Lung (tissue), 12 donors: Measurements from ENCODE around the gene COMMD3. TPM values are rescaled to one million over a fixed set of nuclear protein-coding genes. Genes with fewer than 3 reads are reported as not detected.

Experiments
- ATAC-seq: fragments of 200-7000 bp; cut with Tn5 transposase; one replicate; pipeline ENCODE4 v1.9.1; 2020; ENCODE audit warnings: moderate number of reproducible peaks; ENCODE audit not compliant: insufficient read depth, low FRiP score
- DNase-seq, 3 donors: peaks; one replicate each; pipeline ENCODE4 v3.0.0-alpha.2; 2013 to 2017
- H3K27ac ChIP-seq, 2 donors: one replicate each; pipeline ENCODE4 v1.5.1; 2013; ENCODE audit warnings: mild to moderate bottlenecking in 2 of 2, moderate library complexity in 2 of 2, control low read depth in 1 of 2, inconsistent platforms in 1 of 2, low read depth in 1 of 2, low read length in 1 of 2
- H3K27me3 ChIP-seq, 3 donors: one replicate each; pipeline ENCODE4 v1.5.1; 2013; ENCODE audit warnings: low read length in 2 of 3; ENCODE audit not compliant: control insufficient read depth in 3 of 3, insufficient read depth in 3 of 3
- H3K36me3 ChIP-seq, 4 donors: one replicate each; pipeline ENCODE4 v1.5.1; 2013; ENCODE audit warnings: low read length in 4 of 4, mild to moderate bottlenecking in 1 of 4, moderate library complexity in 1 of 4; ENCODE audit not compliant: control insufficient read depth in 4 of 4, insufficient read depth in 4 of 4
- H3K4me1 ChIP-seq, 5 donors: one replicate each; pipeline ENCODE4 v1.5.1; 2013; ENCODE audit warnings: low read length in 5 of 5, mild to moderate bottlenecking in 2 of 5, moderate library complexity in 1 of 5; ENCODE audit not compliant: control insufficient read depth in 5 of 5, insufficient read depth in 5 of 5
- H3K4me3 ChIP-seq: one replicate; pipeline ENCODE4 v1.5.1; 2013; ENCODE audit warnings: mild to moderate bottlenecking, control low read depth, moderate library complexity
- H3K9ac ChIP-seq, 2 donors: one replicate each; pipeline ENCODE4 v1.5.1; 2013; ENCODE audit warnings: low read length in 2 of 2, control low read depth in 1 of 2; ENCODE audit not compliant: insufficient read depth in 1 of 2
- H3K9me3 ChIP-seq, 4 donors: one replicate each; pipeline ENCODE4 v1.5.1; 2013; ENCODE audit warnings: low read length in 3 of 4, mild to moderate bottlenecking in 1 of 4, moderate library complexity in 1 of 4; ENCODE audit not compliant: control insufficient read depth in 4 of 4, insufficient read depth in 3 of 4
- WGBS, 2 donors: extraction: QIAGEN DNeasy Blood & Tissue Kit; methylation state at CpG; one replicate each; pipeline ENCODE4 v1.1.7; 2013; 5-methylcytosine and 5-hydroxymethylcytosine counted together
- polyA plus RNA-seq, 2 donors: library from polyadenylated mRNA; stranded (reverse); fragments of 200-250 nt; gene quantifications; one replicate each; pipeline ENCODE4 v1.2.1, GENCODE V29; 2013
- total RNA-seq, 2 donors: library from RNA; depleted of rRNA in 1 of 2; stranded (reverse); fragments of >200 nt in 1 of 2; gene quantifications; one replicate each; pipeline ENCODE4 v1.2.1, GENCODE V29; 2014 to 2021
- TF ChIP-seq, protein P1 (sequence below): IDR thresholded peaks from 2 replicates; pipeline ENCODE4 v1.5.1; 2012; ENCODE audit warnings: mild to moderate bottlenecking; ENCODE audit errors: control extremely low read depth, extremely low read depth
- donor health status: control.
- donor health status: control.
- donor health status: Bipolar disorder and iron deficiency.
- donor health status: healthy.
- donor health status: DM: yes; HTN: yes; CAD: no.

The COMMD3 gene
- total and polyA plus RNA-seq, 4 donors, result 40.6 to 70.3 (median 56.2) TPM

DNA sequence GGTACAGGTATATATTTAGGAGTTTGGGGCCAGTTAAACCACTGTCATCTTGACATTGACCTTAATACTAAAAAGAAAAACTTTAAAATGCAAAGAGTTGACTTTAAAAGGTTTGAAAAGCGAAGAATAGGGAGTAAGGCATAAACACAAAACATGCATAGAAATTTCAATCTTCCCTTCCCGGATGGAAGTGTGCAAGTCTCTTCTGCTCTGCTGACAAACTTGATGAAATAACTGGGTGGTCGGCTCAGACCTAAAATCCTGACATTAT is 25.7 kb downstream of the COMMD3 start:
- TF ChIP-seq, protein P1, sequence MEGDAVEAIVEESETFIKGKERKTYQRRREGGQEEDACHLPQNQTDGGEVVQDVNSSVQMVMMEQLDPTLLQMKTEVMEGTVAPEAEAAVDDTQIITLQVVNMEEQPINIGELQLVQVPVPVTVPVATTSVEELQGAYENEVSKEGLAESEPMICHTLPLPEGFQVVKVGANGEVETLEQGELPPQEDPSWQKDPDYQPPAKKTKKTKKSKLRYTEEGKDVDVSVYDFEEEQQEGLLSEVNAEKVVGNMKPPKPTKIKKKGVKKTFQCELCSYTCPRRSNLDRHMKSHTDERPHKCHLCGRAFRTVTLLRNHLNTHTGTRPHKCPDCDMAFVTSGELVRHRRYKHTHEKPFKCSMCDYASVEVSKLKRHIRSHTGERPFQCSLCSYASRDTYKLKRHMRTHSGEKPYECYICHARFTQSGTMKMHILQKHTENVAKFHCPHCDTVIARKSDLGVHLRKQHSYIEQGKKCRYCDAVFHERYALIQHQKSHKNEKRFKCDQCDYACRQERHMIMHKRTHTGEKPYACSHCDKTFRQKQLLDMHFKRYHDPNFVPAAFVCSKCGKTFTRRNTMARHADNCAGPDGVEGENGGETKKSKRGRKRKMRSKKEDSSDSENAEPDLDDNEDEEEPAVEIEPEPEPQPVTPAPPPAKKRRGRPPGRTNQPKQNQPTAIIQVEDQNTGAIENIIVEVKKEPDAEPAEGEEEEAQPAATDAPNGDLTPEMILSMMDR, result no peak
- H3K4me3 ChIP-seq, result no peak overlapping the region
- WGBS, 2 donors, result 39 to 54% methylated on average over 3 of the region's 3 CpGs
- H3K36me3 ChIP-seq, result no peaks in the 10 kb centered on the region
- peaks cover 0 to 12% (median 0%) of the 10 kb centered on the region in 5 donors for H3K4me1 ChIP-seq
- no peak overlapping the region for H3K9ac ChIP-seq
- peaks cover 5 to 83% (median 82%) of the 10 kb centered on the region in 3 donors for H3K27me3 ChIP-seq
- peaks cover 0 to 8% (median 0%) of the 10 kb centered on the region in 4 donors for H3K9me3 ChIP-seq
- ATAC-seq (no peak), DNase-seq (no peak)
- H3K27ac ChIP-seq, result no peak overlapping the region

DNA sequence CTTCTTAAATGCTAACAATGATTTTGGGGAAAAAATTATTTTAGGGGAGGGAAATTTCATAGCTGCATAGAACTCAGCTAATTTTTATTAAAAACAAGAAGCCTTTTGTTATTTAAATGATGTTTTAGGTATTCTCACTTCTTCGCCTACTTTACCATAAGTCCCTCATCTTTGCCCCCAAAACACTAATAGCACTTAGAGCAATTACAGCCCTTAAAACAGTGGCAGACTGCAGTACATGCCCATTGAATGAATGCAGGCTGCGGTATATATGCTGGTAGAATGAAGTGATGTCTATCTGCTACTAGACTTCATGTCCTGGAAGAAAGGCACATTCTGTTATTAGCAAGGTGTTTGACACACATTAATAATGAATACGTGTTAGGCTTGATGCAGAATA is 26.2 kb downstream of the COMMD3 start:
- ATAC-seq, result no peak
- Histone ChIP-seq H3K9me3 (peaks cover 0 to 8% (median 0%) of the 10 kb centered on the region in 4 donors), H3K27me3 (peaks cover 8 to 83% (median 82%) of the 10 kb centered on the region in 3 donors), H3K27ac (no peak overlapping the region), H3K4me1 (peaks cover 0 to 12% (median 0%) of the 10 kb centered on the region in 5 donors), H3K9ac (no peak overlapping the region), H3K4me3 (no peak overlapping the region), H3K36me3 (no peaks in the 10 kb centered on the region)
- peak in 2 of 3 donors; percentile 13 to 43 for DNase-seq
- 40 to 46% methylated on average over 3 of the region's 3 CpGs for WGBS, 2 donors
- TF ChIP-seq, protein P1, result no peak

DNA sequence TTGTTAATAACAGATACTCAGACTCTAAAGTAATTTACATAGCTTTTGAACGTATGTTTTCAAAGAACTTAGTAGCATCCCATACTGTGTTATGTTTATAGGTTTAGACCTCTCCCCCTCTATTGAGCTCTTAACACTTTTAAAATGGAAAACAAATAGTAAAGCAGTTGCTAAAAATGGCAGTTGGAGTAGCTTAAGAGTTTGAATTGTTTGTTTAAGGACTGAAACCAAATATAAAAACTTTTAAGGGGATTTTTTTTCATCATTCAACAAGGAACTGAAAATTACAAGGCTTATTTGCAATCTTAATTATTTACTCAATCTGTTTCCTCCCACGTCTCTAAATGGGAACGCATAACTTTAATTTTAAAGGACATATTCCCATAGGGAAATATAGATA is 27.5 kb downstream of the COMMD3 start:
- H3K4me1 ChIP-seq, result peaks cover 0 to 12% (median 0%) of the 10 kb centered on the region in 5 donors
- DNase-seq (peak in 2 of 3 donors; percentile 23 to 57), ATAC-seq (no peak)
- H3K4me3 ChIP-seq, result no peak overlapping the region
- H3K27ac ChIP-seq, result no peak overlapping the region
- peaks cover 0 to 8% (median 0%) of the 10 kb centered on the region in 4 donors for H3K9me3 ChIP-seq
- TF ChIP-seq, protein P1, result no peak
- no peak overlapping the region for H3K9ac ChIP-seq
- no peaks in the 10 kb centered on the region for H3K36me3 ChIP-seq
- peaks cover 8 to 81% (median 76%) of the 10 kb centered on the region in 3 donors for H3K27me3 ChIP-seq
- WGBS, 2 donors, result 8 to 11% methylated on average over 3 of the region's 3 CpGs

GRCh38 chr10:22344249-22344648 is 28.1 kb downstream of the COMMD3 start:
- H3K4me3 ChIP-seq, result no peak overlapping the region
- 3 to 18% methylated on average over 1 of the region's 1 CpG for WGBS, 2 donors
- peaks cover 0 to 12% (median 0%) of the 10 kb centered on the region in 5 donors for H3K4me1 ChIP-seq
- DNase-seq (peak in 2 of 3 donors; percentile 9 to 42), ATAC-seq (no peak)
- peaks cover 8 to 78% (median 71%) of the 10 kb centered on the region in 3 donors for H3K27me3 ChIP-seq
- no peak overlapping the region for H3K9ac ChIP-seq
- no peak overlapping the region for H3K27ac ChIP-seq
- TF ChIP-seq, protein P1, result no peak
- peaks cover 0 to 8% (median 0%) of the 10 kb centered on the region in 4 donors for H3K9me3 ChIP-seq
- no peaks in the 10 kb centered on the region for H3K36me3 ChIP-seq
